ENCODE data around the gene HVCN1.

GRCh38 chr12:110708917-110709316, 20.0 kb upstream of the HVCN1 start:
- TF ChIP-seq CTCF (IDR thresholded peaks at IDR 0.05) = no peak
- TF ChIP-seq POLR2A (IDR thresholded peaks at IDR 0.05) = no peak
